HepG2 (cell line): ENCODE measurements around the gene RTEL1. TPM values are rescaled to one million over a fixed set of nuclear protein-coding genes. Genes with fewer than 3 reads are reported as not detected.
A peak's percentile ranks its signal among the peaks of the same experiment; 100 is the strongest.

Experiments
- CHCHD3 ChIP-seq: sonication (generic); formaldehyde crosslinking; IDR thresholded peaks from 2 replicates; pipeline ENCODE4 v1.8.0; 2022; ENCODE audit warnings: mild to moderate bottlenecking, missing genetic modification reagents, moderate library complexity
- CREM ChIP-seq, 2 experiments: sonication (generic) in 1 of 2; formaldehyde crosslinking in 1 of 2; IDR thresholded peaks; 2 replicates each; pipeline versions ENCODE4 v1.4.0 to v1.6.1; 2016 to 2020; ENCODE audit warnings: antibody characterized with exemption in 1 of 2, mild to moderate bottlenecking in 1 of 2, missing genetic modification reagents in 1 of 2
- EED ChIP-seq: sonication (generic); formaldehyde crosslinking; IDR thresholded peaks from 2 replicates; pipeline ENCODE4 v1.5.0; 2020; ENCODE audit warnings: mild to moderate bottlenecking, missing genetic modification reagents
- ETV6 ChIP-seq: sonication (generic); formaldehyde crosslinking; conservative IDR thresholded peaks from 2 replicates; pipeline ENCODE4 v1.4.0; 2020; ENCODE audit warnings: missing genetic modification reagents
- FOXM1 ChIP-seq: sonication (generic); formaldehyde crosslinking; IDR thresholded peaks from 2 replicates; pipeline ENCODE4 v1.5.0; 2020; ENCODE audit warnings: missing genetic modification reagents
- HCFC1 ChIP-seq: fragments of 150-350 bp; IDR thresholded peaks from 2 replicates; pipeline ENCODE4 v1.6.1; 2014; ENCODE audit warnings: low read depth, low read length
- HOXA3 ChIP-seq: sonication (generic); formaldehyde crosslinking; IDR thresholded peaks from 2 replicates; pipeline ENCODE4 v1.5.0; 2020; ENCODE audit warnings: missing genetic modification reagents
- MTF1 ChIP-seq: sonication (generic); formaldehyde crosslinking; IDR thresholded peaks from 2 replicates; pipeline ENCODE4 v1.5.0; 2020; ENCODE audit warnings: missing genetic modification reagents
- RELA ChIP-seq: sonication (generic); formaldehyde crosslinking; IDR thresholded peaks from 2 replicates; pipeline ENCODE4 v1.4.0; 2020; ENCODE audit warnings: missing genetic modification reagents
- YEATS4 ChIP-seq: sonication (generic); formaldehyde crosslinking; IDR thresholded peaks from 2 replicates; pipeline ENCODE4 v1.4.0; 2020; ENCODE audit warnings: missing genetic modification reagents, borderline replicate concordance
- ZBTB42 ChIP-seq: sonication (generic); formaldehyde crosslinking; IDR thresholded peaks from 2 replicates; pipeline ENCODE4 v1.5.0; 2020; ENCODE audit warnings: mild to moderate bottlenecking, missing genetic modification reagents
- ZFYVE20 ChIP-seq: sonication (generic); formaldehyde crosslinking; IDR thresholded peaks from 2 replicates; pipeline ENCODE4 v1.8.0; 2023; ENCODE audit warnings: low read depth, mild to moderate bottlenecking, moderate library complexity, missing genetic modification reagents, borderline replicate concordance
- ZNF451 ChIP-seq: sonication (generic); formaldehyde crosslinking; IDR thresholded peaks from 2 replicates; pipeline ENCODE4 v1.5.0; 2020; ENCODE audit warnings: mild to moderate bottlenecking, missing genetic modification reagents
- ZNF660 ChIP-seq: sonication (generic); formaldehyde crosslinking; IDR thresholded peaks from 2 replicates; pipeline ENCODE4 v1.5.1; 2020; ENCODE audit warnings: mild to moderate bottlenecking, low read depth, missing genetic modification reagents, borderline replicate concordance
- ZNF713 ChIP-seq: sonication (generic); formaldehyde crosslinking; IDR thresholded peaks from 2 replicates; pipeline ENCODE4 v1.4.0; 2020; ENCODE audit warnings: mild to moderate bottlenecking, missing genetic modification reagents
- polyA plus RNA-seq, 8 experiments: library from polyadenylated mRNA; depleted of rRNA in 3 of 8; stranded (reverse) in 7 of 8; unstranded in 1 of 8; fragments of >200 nt; fragmentation: Illumina TruSeq in 4 of 8; extraction: Trizol in 4 of 8; gene quantifications; 2 replicates each; pipeline versions ENCODE4 v1.2.1 to v1.2.3, GENCODE V29; 2011 to 2016; ENCODE audit warnings: low read depth in 4 of 8, missing spikeins in 1 of 8, mixed read lengths in 1 of 8; ENCODE audit not compliant: insufficient read depth in 1 of 8
- total RNA-seq, 5 experiments: library from RNA; depleted of rRNA; stranded (reverse); fragments of >200 nt; fragmentation: Illumina TruSeq; extraction: Trizol; gene quantifications; 2 replicates each; pipeline ENCODE4 v1.2.3, GENCODE V29; 2016; ENCODE audit warnings: low read depth in 1 of 5
- TF ChIP-seq, protein P1 (sequence below): sonication (generic); formaldehyde crosslinking; conservative IDR thresholded peaks from 2 replicates; pipeline ENCODE4 v1.4.0; 2020; ENCODE audit warnings: missing genetic modification reagents
- TF ChIP-seq, protein P2 (sequence below): sonication (generic); formaldehyde crosslinking; IDR thresholded peaks from 2 replicates; pipeline ENCODE4 v1.5.1; 2020; ENCODE audit warnings: missing genetic modification reagents, mild to moderate bottlenecking, borderline replicate concordance
- TF ChIP-seq, protein P3 (sequence below): conservative IDR thresholded peaks from 2 replicates; pipeline ENCODE4 v1.6.1; 2018; ENCODE audit warnings: missing genetic modification reagents
- TF ChIP-seq, protein P4 (sequence below): sonication (generic); formaldehyde crosslinking; IDR thresholded peaks from 2 replicates; pipeline ENCODE4 v1.5.0; 2020; ENCODE audit warnings: missing genetic modification reagents, mild to moderate bottlenecking, borderline replicate concordance
- TF ChIP-seq, protein P5 (sequence below): sonication (generic); formaldehyde crosslinking; IDR thresholded peaks from 2 replicates; pipeline ENCODE4 v1.4.0; 2020; ENCODE audit warnings: missing genetic modification reagents

RTEL1 gene
- total and polyA plus RNA-seq, 2 of the 13 experiments (the other 11 are each of a cell fraction or from before 2014, with no cell fraction given), result 21.8 to 36.4 TPM

DNA sequence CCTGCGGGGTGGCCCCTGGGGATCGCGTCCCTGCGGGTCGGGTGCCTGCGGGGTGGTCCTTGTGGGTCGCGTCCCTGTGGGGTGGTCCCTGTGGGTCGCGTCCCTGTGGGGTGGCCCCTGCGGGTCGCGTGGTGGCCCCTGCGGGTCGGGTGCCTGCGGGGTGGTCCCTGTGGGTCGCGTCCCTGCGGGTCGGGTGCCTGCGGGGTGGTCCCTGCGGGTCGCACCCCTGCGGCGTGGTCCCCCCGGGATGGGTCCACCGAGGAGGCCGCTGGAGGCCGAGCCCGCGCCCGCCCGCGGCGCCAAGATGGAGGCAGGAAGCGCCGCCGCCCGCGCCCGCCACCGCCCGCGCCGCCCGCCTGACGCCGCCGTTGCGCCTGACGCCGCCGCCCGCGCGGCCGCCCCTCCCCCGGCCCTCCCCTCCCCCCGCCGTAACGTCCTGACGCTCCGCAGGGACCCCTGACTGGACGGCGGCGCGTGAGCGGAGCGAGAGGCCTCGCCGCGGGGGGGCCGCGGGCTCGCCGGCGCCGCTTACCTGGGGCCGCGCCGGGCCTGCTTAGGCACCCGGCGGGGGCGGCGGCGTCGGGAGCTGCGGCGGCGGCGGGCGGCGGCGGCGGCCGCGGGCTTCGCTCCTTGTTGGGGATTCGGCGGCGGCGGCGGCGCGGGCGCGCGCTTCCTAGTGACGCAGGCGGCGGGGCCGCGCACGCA, 31.5 kb upstream of the RTEL1 start, which contains the start of gene GMEB2 (continued):
- TF ChIP-seq, protein P1, sequence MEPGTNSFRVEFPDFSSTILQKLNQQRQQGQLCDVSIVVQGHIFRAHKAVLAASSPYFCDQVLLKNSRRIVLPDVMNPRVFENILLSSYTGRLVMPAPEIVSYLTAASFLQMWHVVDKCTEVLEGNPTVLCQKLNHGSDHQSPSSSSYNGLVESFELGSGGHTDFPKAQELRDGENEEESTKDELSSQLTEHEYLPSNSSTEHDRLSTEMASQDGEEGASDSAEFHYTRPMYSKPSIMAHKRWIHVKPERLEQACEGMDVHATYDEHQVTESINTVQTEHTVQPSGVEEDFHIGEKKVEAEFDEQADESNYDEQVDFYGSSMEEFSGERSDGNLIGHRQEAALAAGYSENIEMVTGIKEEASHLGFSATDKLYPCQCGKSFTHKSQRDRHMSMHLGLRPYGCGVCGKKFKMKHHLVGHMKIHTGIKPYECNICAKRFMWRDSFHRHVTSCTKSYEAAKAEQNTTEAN (CRISPR knock-in tag), result peak; percentile 72; the same call in 1 of the 2 replicates
- TF ChIP-seq, protein P2, sequence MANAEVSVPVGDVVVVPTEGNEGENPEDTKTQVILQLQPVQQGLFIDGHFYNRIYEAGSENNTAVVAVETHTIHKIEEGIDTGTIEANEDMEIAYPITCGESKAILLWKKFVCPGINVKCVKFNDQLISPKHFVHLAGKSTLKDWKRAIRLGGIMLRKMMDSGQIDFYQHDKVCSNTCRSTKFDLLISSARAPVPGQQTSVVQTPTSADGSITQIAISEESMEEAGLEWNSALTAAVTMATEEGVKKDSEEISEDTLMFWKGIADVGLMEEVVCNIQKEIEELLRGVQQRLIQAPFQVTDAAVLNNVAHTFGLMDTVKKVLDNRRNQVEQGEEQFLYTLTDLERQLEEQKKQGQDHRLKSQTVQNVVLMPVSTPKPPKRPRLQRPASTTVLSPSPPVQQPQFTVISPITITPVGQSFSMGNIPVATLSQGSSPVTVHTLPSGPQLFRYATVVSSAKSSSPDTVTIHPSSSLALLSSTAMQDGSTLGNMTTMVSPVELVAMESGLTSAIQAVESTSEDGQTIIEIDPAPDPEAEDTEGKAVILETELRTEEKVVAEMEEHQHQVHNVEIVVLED (CRISPR knock-in tag), result peak; percentile 80
- peak; percentile 75; the same call in 1 of the 2 replicates for TF ChIP-seq CHCHD3 (CRISPR knock-in tag)
- peak; percentile 51; the same call in 1 of the 2 replicates for TF ChIP-seq ETV6 (CRISPR knock-in tag)
- TF ChIP-seq HOXA3 (CRISPR knock-in tag), result peak; percentile 91
- TF ChIP-seq ZNF451, result peak; percentile 54; the same call in 1 of the 2 replicates
- TF ChIP-seq ZFYVE20 (CRISPR knock-in tag), result 0 out of 2 replicates have a peak, but pooled peaks have one; percentile 67
- 0 out of 2 replicates have a peak, but pooled peaks have one; percentile 54 for TF ChIP-seq EED (CRISPR knock-in tag)
- TF ChIP-seq, protein P3, sequence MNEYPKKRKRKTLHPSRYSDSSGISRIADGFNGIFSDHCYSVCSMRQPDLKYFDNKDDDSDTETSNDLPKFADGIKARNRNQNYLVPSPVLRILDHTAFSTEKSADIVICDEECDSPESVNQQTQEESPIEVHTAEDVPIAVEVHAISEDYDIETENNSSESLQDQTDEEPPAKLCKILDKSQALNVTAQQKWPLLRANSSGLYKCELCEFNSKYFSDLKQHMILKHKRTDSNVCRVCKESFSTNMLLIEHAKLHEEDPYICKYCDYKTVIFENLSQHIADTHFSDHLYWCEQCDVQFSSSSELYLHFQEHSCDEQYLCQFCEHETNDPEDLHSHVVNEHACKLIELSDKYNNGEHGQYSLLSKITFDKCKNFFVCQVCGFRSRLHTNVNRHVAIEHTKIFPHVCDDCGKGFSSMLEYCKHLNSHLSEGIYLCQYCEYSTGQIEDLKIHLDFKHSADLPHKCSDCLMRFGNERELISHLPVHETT, result 0 out of 2 replicates have a peak, but pooled peaks have one; percentile 12
- TF ChIP-seq ZBTB42, result no peak
- no peak for TF ChIP-seq HCFC1
- TF ChIP-seq MTF1 (CRISPR knock-in tag), result peak; percentile 47; the same call in 1 of the 2 replicates
- peak; percentile 85 for TF ChIP-seq YEATS4 (CRISPR knock-in tag)
- no peak for TF ChIP-seq RELA (CRISPR knock-in tag)
- TF ChIP-seq ZNF713 (CRISPR knock-in tag), result no peak
- TF ChIP-seq ZNF660 (CRISPR knock-in tag), result no peak
- TF ChIP-seq, protein P4, sequence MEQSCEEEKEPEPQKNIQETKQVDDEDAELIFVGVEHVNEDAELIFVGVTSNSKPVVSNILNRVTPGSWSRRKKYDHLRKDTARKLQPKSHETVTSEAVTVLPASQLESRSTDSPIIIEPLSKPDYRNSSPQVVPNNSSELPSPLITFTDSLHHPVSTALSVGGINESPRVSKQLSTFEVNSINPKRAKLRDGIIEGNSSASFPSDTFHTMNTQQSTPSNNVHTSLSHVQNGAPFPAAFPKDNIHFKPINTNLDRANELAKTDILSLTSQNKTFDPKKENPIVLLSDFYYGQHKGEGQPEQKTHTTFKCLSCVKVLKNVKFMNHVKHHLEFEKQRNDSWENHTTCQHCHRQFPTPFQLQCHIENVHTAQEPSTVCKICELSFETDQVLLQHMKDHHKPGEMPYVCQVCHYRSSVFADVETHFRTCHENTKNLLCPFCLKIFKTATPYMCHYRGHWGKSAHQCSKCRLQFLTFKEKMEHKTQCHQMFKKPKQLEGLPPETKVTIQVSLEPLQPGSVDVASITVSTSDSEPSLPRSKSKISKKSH (CRISPR knock-in tag), result peak; percentile 86
- TF ChIP-seq CREM (IDR thresholded peaks at IDR 0.05), result no peak; the same call in 1 of the 2 replicates
- TF ChIP-seq CREM (CRISPR knock-in tag; IDR thresholded peaks at IDR 0.05), result 0 out of 2 replicates have a peak, but pooled peaks have one; percentile 31
- TF ChIP-seq, protein P5, sequence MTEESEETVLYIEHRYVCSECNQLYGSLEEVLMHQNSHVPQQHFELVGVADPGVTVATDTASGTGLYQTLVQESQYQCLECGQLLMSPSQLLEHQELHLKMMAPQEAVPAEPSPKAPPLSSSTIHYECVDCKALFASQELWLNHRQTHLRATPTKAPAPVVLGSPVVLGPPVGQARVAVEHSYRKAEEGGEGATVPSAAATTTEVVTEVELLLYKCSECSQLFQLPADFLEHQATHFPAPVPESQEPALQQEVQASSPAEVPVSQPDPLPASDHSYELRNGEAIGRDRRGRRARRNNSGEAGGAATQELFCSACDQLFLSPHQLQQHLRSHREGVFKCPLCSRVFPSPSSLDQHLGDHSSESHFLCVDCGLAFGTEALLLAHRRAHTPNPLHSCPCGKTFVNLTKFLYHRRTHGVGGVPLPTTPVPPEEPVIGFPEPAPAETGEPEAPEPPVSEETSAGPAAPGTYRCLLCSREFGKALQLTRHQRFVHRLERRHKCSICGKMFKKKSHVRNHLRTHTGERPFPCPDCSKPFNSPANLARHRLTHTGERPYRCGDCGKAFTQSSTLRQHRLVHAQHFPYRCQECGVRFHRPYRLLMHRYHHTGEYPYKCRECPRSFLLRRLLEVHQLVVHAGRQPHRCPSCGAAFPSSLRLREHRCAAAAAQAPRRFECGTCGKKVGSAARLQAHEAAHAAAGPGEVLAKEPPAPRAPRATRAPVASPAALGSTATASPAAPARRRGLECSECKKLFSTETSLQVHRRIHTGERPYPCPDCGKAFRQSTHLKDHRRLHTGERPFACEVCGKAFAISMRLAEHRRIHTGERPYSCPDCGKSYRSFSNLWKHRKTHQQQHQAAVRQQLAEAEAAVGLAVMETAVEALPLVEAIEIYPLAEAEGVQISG, result peak; percentile 79
- TF ChIP-seq FOXM1 (CRISPR knock-in tag), result no peak
